ENCODE measurements around the gene UBXN6.

UBXN6 gene

GRCh38 chr19:4493929-4494690 lies 36.5 kb upstream of the UBXN6 start:
- no peak for DNase-seq (ENCODE audit: low spot score)

- DNase-seq (ENCODE audit: low spot score): no peak
Measured at GRCh38 chr19:4493104-4493928, 35.7 kb upstream of the UBXN6 start.

DNA sequence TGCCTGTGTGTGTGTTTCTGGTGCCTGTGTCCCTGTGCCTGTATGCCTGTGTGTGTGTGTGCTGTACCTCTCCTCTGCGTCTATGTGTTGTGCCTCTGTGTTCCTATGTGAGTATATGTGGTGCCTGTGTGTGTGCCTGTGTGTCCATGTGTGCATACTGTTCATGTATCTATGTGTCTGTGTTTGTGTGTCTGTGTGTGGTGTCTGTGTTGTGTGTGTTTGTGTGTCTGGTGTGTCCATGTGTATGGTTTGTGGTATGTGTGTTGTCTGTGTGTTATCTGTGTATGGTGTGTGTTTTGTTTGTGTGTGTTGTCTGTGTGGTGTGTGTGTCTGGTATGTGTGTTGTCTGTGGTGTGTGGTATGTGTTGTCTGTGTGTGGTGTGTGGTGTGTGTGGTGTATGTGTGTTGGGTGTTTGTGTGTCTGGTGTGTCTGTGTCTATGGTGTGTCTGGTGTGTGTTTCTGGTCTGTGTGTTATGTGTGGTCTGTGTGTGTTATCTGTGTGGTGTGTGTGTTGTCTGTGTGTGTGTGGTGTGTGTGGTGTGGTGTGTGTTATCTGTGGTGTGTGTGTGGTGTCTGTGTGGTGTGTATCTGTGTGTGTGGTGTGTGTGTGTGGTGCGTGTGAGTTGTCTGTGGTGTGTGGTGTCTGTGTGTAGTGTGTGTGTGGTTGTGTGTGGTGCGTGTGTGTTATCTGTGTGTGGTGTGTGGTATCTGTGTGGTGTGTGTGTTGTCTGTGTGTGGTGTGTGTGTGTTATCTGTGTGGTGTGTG lies 34.9 kb upstream of the UBXN6 start:
- DNase-seq (ENCODE audit: low spot score): no peak

DNA sequence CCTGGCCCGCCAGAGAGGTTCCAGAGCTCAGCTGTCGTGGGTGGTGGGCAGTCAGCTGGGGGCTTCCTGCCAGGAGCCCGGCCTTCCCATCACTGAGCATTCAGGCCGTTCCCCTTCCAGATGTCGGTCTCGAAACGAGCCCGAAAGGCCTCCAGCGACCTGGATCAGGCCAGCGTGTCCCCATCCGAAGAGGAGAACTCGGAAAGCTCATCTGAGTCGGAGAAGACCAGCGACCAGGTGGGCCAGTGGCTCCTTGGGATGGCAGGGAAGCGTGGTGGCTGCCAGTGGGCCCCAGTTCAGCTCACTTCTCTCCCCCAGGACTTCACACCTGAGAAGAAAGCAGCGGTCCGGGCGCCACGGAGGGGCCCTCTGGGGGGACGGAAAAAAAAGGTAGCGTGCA lies 33.9 kb upstream of the UBXN6 start:
- DNase-seq (ENCODE audit: low spot score): no peak

- DNase-seq (ENCODE audit: low spot score): no peak
Measured at GRCh38 chr19:4488496-4488895, 30.9 kb upstream of the UBXN6 start.

DNA sequence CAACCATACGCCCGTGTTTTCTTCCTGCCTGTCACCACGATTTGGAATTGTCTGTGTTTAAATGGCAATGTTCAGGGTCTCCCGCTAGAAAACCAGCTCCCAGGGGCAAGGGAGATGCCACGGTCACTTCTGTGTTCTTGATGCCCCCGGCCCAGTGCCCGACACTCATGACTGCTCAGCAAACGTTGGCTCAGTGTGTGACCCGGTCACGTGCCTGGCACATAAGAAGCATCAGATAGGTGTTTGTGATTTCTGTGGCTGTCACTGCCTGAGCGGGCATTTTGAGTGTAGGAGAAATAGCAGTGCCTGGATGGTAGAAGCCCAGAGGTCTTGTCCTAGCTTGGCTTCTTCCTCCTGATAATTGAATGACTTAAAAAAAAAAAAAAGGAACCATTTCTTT lies 30.0 kb upstream of the UBXN6 start:
- DNase-seq (ENCODE audit: low spot score): no peak

DNA sequence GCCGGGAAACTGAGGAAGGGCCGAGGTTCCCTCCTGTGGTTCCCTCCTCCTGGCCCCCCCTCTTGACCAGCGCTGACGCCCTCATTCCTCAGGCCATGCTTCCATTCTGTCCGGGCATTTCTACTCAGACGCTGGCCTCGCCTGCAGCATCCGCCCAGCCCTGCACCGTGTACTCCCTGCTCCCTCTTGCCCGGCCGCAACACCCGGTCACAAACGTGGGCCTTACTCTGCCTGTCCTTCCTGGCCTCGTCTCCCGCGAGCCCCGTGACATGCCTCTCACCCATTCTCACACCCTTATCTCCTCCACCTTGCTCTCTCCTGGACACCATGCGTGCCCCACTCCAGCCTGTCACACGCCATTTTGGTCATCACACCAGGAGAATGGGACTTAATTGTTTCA lies 25.8 kb upstream of the UBXN6 start:
- DNase-seq (ENCODE audit: low spot score): no peak

GRCh38 chr19:4482721-4483364 lies 25.2 kb upstream of the UBXN6 start:
- DNase-seq (ENCODE audit: low spot score): peak; percentile 15

DNA sequence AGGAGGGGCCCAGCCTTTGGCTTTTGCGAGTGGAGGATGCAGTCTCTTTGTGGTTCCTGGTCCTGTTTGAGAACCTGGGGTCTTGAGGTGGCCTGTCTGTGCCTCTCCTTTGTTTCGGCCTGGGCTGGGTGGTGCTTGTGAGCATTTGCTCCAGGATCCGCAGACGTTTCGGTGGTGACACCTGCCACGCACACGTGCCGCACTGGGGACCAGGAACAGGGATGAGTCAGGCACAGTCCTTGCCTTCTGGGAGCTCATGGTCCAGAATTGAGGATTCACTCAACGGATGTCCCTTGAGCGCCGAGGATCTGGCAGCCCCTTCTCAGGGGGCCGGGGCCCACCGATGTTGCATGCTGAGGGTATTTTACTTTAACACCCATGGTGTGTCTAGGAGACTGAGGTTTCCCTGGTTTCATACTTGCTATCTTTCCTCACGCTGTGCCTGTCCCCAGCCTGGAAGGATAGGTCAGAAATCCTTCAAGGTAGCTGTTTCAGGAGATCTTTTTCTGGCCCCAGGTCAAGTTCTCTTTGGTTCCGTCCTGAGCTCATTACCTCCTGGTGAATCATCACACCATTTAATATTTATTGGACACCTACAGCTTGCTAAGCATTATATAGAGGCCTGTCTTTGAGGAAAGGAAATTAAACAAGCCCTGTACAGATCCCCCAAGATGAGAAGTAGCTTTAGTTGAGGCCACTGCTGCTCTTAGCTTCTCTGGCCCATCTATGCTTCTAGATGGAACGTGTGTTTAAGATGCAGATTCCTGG lies 19.6 kb upstream of the UBXN6 start:
- DNase-seq (ENCODE audit: low spot score): no peak

DNA sequence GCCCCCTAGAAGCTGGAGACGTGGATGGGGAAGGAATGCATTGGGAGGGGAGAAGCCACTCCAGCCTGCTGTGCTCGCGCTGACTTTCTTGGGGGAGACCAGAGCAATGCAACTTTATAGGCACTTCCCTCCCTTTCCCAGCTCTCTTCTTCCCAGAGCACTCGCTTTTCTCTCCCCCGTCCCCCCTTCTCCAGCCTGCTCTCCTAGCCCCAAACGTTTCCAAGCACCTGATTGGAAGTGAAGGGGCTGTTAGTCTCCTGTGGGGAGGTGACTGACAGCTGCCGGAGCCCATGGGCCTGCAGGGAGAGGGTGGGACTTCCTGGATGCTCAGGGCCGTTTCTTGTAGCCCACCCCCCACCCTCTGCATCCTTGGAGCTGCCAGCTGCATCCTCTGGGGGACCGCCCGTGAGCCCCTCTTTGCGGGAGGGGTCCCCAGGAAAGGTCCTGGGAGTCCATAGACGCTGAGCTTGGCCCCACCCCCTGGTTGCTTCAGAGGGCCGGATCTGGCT lies 17.0 kb upstream of the UBXN6 start:
- DNase-seq (ENCODE audit: low spot score): peak; percentile 93

- no peak for DNase-seq (ENCODE audit: low spot score)
Measured at GRCh38 chr19:4473763-4474513, 16.3 kb upstream of the UBXN6 start.

DNA sequence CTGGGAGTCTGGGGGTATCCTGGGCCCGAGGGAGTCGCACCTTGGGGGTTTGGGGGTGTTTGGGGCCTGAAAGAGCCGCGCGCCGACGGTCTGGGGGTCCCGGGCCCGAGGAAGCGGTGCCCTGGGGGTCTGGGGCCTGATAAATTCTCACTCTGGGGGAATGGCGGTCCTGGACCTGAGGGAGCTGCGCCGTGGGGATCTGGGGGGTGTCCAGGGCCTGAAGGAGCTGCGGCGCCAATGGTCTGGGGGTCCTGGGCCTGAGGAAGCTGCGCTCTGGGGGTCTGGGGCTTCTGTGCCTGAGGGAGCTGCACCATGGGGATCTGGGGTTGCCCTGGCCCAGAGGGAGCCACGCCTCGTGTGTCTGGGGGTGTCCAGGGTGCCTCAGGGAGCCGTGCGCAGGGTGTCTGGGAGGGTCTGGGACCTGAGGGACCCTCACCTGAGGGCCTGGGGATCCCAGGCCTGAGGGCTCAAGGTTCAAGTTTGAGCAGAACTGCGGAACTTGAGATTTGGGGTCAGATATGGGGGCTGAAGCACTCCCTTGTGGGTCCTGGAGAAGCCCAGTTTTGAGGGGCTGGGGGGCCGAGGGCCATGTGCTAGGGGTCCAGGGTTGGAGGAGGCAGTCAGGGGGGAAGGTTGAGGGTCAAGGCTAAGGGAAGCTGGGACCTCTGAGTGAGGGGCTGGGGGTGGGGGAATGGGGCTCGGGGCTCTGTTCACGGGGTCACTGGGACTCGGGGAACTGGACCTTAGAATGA lies 15.6 kb upstream of the UBXN6 start:
- DNase-seq (ENCODE audit: low spot score): no peak

DNA sequence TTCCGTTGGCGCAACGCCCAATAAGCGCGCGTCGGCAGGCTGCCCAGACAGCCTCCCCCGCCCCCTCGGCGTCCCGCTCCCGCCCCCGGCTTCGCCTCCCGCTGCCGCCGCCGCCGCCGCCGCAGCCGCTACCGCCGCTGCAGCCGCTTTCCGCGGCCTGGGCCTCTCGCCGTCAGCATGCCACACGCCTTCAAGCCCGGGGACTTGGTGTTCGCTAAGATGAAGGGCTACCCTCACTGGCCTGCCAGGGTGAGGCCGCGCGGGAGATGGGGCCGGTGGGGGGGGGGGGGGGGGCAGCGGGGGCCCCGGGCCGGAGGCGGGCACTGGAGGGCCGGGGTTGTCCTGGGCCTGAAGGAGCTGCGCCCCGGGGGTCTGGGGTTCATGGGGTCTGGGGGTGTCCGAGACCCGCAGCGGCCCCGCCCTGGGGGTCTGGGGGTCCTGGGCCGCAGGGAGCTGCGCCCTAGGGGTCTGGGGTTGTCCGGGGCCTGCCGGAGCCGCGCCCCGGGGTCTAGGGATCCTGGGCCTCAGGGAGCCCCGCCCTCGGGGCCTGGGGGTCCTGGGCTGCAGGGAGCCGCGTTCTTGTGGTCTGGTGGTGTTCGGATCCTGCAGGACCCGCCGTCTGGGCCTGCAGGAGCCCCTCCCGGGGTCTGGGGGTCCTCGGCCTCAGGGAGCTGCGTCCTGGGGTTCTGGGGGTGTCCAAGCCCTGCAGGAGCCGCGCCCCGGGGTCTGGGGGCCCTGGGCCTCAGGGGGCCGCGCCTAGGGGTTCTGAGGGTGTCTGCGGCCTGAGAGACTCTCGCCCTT lies 14.8 kb upstream of the UBXN6 start, which contains the start of gene HDGFL2:
Gene HDGFL2, plus strand, starts transcription at position 124 of the 801 bp plus-strand sequence. Its CDS starts 54 bp downstream, at position 178.
- DNase-seq (ENCODE audit: low spot score): no peak

- DNase-seq (ENCODE audit: low spot score): peak; percentile 97
Measured at GRCh38 chr19:4471403-4472173, 14.0 kb upstream of the UBXN6 start.

GRCh38 chr19:4467835-4468234 lies 10.2 kb upstream of the UBXN6 start:
- no peak for DNase-seq (ENCODE audit: low spot score)

GRCh38 chr19:4464815-4465581 lies 7.4 kb upstream of the UBXN6 start:
- no peak for DNase-seq (ENCODE audit: low spot score)
